ENCODE data around the gene LRRC28. TPM values are rescaled to one million over a fixed set of nuclear protein-coding genes. Genes with fewer than 3 reads are reported as not detected.

The LRRC28 gene
- total and polyA plus RNA-seq, 5 donors = 13.7 to 30.9 (median 30.5) TPM

DNA sequence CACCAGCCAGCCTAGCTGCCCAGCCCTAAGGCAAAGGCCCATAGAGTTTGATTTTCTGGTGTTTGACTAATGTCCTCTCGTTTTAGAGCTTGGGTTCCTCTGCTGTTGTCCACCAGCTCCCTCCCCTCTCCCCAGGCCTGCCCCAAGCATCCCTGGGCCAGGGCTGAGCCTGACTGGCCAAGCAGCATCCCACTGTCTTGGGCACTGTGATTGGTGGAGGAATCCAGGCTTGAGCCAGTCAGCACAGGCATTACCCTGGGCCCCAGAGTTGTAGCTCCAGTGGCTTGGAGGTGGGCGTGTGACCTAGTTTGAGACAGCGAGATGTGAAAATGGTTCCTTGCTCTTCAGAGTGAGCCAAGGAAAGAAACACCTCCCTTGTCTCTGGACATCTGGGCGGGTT lies 159.2 kb downstream of the LRRC28 start:
- no peaks in the 10 kb centered on the region for H3K27me3 ChIP-seq (ENCODE audit: control insufficient read depth, insufficient read depth)
- DNase-seq (peak in 1 of 3 donors; percentile 29), ATAC-seq (no peak)
- intact Hi-C loops (cut with DNase I) = no loop called here
- no peaks in the 10 kb centered on the region for H3K9me3 ChIP-seq (ENCODE audit: control insufficient read depth, low read length)
- H3K4me1 ChIP-seq (ENCODE audit: control insufficient read depth, insufficient read depth, low read length) = peaks cover 10% of the 10 kb centered on the region
- no peak overlapping the region for H3K27ac ChIP-seq (ENCODE audit: low read length)
- H3K4me3 ChIP-seq (ENCODE audit: low read length) = no peak overlapping the region
- 94% methylated on average over 4 of the region's 4 CpGs for WGBS

DNA sequence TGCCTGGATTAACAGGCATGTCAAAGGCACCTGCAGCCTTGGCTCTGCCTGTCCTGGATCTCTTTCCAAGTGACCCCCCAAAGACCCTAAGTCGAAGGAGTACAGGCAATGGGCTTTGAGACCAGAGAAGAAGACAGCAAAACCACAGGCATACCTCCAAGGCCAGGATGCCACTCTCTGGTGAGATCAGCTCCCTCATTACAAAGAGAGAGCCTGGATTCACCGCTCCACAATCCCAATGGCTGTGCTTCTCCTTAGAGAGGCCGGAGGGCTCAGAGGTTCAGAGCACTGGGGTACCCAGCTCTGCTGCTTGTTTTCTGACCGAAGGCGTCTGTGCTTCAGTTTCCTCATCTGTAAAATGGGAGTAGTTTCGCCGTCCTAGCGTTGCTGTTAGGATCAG lies 160.0 kb downstream of the LRRC28 start:
- H3K27ac ChIP-seq (ENCODE audit: low read length) = no peak overlapping the region
- no peak overlapping the region for H3K4me3 ChIP-seq (ENCODE audit: low read length)
- no peaks in the 10 kb centered on the region for H3K27me3 ChIP-seq (ENCODE audit: control insufficient read depth, insufficient read depth)
- intact Hi-C loops (cut with DNase I) = no loop called here
- 98% methylated on average over 8 of the region's 8 CpGs for WGBS
- ATAC-seq (no peak), DNase-seq (peak in 1 of 3 donors; percentile 20)
- H3K4me1 ChIP-seq (ENCODE audit: control insufficient read depth, insufficient read depth, low read length) = peaks cover 10% of the 10 kb centered on the region
- no peaks in the 10 kb centered on the region for H3K9me3 ChIP-seq (ENCODE audit: control insufficient read depth, low read length)

DNA sequence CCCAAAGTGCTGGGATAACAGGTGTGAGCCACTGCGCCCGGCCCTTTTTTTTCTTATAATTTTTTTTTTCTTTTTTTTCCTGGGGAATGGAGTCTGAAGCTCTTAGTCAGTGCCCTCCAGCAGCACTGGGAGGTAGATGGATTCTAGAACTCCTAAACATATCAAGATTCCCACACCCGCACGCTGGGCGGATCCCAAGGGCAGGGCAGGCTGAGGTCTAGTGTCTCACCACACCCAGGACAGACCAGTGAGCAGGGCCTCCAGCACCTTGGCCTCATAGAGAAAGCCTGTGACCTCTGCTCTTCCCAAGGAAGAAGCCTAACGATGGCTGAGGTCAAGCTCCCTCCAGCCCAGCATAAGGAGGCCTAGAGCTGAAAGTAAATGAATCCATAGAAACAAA lies 160.8 kb downstream of the LRRC28 start:
- Histone ChIP-seq H3K27me3 (ENCODE audit: control insufficient read depth, insufficient read depth) (no peaks in the 10 kb centered on the region), H3K9me3 (ENCODE audit: control insufficient read depth, low read length) (no peaks in the 10 kb centered on the region), H3K27ac (ENCODE audit: low read length) (no peak overlapping the region), H3K4me3 (ENCODE audit: low read length) (no peak overlapping the region), H3K4me1 (ENCODE audit: control insufficient read depth, insufficient read depth, low read length) (peaks cover 10% of the 10 kb centered on the region)
- WGBS = 99% methylated on average over 6 of the region's 6 CpGs
- peak in 1 of 3 donors; percentile 37 for DNase-seq
- intact Hi-C loops (cut with DNase I) = no loop called here
- no peak for ATAC-seq

DNA sequence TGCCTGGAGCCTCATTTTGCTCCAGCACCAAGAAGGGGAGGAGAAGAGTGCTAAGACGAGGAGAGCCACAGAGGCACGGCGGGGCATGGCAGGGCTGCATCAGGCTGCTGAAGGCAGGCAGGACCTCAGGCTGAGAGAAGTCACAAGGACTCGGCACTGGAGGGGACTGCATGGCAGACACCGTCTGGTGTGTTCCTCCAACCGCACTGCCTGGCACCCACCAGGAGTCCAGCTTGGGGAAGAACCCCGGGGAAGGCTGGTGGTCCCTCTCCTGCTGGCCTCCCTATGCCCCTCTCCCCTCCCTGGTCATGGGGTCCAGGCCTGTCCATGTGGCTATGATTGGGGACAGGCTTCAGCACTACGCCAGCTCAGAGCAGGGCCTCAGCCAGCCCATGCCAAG lies 161.3 kb downstream of the LRRC28 start:
- Histone ChIP-seq H3K4me1 (ENCODE audit: control insufficient read depth, insufficient read depth, low read length) (peaks cover 10% of the 10 kb centered on the region), H3K9me3 (ENCODE audit: control insufficient read depth, low read length) (no peaks in the 10 kb centered on the region), H3K27ac (ENCODE audit: low read length) (no peak overlapping the region), H3K4me3 (ENCODE audit: low read length) (no peak overlapping the region), H3K27me3 (ENCODE audit: control insufficient read depth, insufficient read depth) (no peaks in the 10 kb centered on the region)
- 95% methylated on average over 8 of the region's 8 CpGs for WGBS
- ATAC-seq (no peak), DNase-seq (peak in 1 of 3 donors; percentile 26)
- intact Hi-C loops (cut with DNase I) = no loop called here

GRCh38 chr15:99413955-99414754 lies 162.9 kb downstream of the LRRC28 start:
- DNase-seq (peak in 2 of 3 donors; percentile 21 to 44), ATAC-seq (no peak)
- no peaks in the 10 kb centered on the region for H3K27me3 ChIP-seq (ENCODE audit: control insufficient read depth, insufficient read depth)
- no peaks in the 10 kb centered on the region for H3K9me3 ChIP-seq (ENCODE audit: control insufficient read depth, low read length)
- H3K4me3 ChIP-seq (ENCODE audit: low read length) = no peak overlapping the region
- WGBS = 91% methylated on average over 21 of the region's 21 CpGs
- no peak overlapping the region for H3K27ac ChIP-seq (ENCODE audit: low read length)
- no peaks in the 10 kb centered on the region for H3K4me1 ChIP-seq (ENCODE audit: control insufficient read depth, insufficient read depth, low read length)
- intact Hi-C loops (cut with DNase I) = no loop called here

DNA sequence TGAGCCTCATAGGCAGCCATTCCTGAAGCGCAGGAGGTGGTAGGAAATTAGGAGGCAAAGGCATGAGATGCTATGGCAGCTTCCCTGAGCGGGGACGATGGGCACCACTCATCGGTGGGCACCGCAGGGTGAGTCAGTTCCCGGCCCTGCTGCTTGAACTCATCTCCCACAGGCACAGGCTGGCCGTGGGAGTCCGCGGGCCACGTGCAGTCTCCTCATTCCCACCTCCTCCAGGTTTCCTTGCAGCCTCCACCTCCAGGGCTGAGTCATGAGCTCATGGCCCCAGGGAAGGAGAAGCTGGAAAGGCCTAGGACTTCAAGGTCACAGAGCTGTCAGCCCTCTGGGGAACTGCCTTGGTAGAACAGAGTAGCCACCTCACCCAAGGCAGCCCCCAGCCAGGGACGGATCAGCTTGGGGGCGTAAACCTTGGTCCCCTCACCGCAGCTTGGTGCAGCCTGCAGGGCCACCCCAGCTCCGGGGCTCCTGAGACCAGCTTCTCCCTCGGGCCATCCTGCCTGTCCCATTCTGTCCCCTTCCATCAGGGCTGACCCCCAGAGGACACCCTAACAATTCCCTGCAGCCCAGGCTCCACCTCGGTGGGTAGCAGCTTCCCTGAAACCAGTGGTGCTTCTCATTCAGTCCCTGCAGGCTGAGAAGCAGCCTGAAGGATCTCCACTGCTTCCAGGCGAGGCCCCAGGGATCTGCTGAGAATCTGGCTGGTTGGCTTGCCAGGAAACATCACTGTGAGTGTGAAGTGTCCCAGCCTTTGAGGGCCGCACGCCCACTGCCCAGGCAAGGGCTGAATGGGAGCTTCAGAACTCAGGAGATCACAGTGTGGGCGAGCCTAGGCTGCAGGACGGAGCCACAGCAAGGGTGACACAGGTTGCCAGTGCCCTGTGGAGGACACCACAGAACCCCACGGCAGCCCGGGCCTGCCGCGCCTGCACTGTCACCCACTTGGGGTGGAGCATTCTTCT lies 163.8 kb downstream of the LRRC28 start:
- ATAC-seq = peak; percentile 26 to 36
- H3K4me1 ChIP-seq (ENCODE audit: control insufficient read depth, insufficient read depth, low read length) = no peaks in the 10 kb centered on the region

GRCh38 chr15:99416191-99417188 lies 165.2 kb downstream of the LRRC28 start:
- Histone ChIP-seq H3K27me3 (ENCODE audit: control insufficient read depth, insufficient read depth) (no peaks in the 10 kb centered on the region), H3K27ac (ENCODE audit: low read length) (no peak overlapping the region), H3K4me1 (ENCODE audit: control insufficient read depth, insufficient read depth, low read length) (no peaks in the 10 kb centered on the region), H3K9me3 (ENCODE audit: control insufficient read depth, low read length) (no peaks in the 10 kb centered on the region), H3K4me3 (ENCODE audit: low read length) (no peak overlapping the region)
- DNase-seq = peak in 2 of 3 donors; percentile 67
- peak in 1 of 2 donors; percentile 59 for ATAC-seq
- WGBS = 76% methylated on average over 19 of the region's 19 CpGs
- intact Hi-C loops (cut with DNase I) = no loop called here

More for the DNA sequence above, 163.8 kb downstream of the LRRC28 start:
- peak in 2 of 3 donors; percentile 36 to 53 for DNase-seq
- Histone ChIP-seq H3K27ac (ENCODE audit: low read length) (no peak overlapping the region), H3K4me3 (ENCODE audit: low read length) (no peak overlapping the region), H3K9me3 (ENCODE audit: control insufficient read depth, low read length) (no peaks in the 10 kb centered on the region), H3K27me3 (ENCODE audit: control insufficient read depth, insufficient read depth) (no peaks in the 10 kb centered on the region)
- WGBS = 88% methylated on average over 25 of the region's 25 CpGs
- intact Hi-C loops (cut with DNase I) = no loop called here

GRCh38 chr15:99421172-99421656 lies 169.9 kb downstream of the LRRC28 start:
- ATAC-seq (no peak), DNase-seq (no peak)
- peaks cover 10% of the 10 kb centered on the region for H3K4me1 ChIP-seq (ENCODE audit: control insufficient read depth, insufficient read depth, low read length)
- no peak overlapping the region for H3K27ac ChIP-seq (ENCODE audit: low read length)
- H3K4me3 ChIP-seq (ENCODE audit: low read length) = no peak overlapping the region
- intact Hi-C loops (cut with DNase I) = loop anchor here in 2 of 4 donors (10.0 kb wide), 1 partner anchor 144 kb away; the partner anchor contains the start of gene MEF2A (in 2 of the 2)
- H3K27me3 ChIP-seq (ENCODE audit: control insufficient read depth, insufficient read depth) = no peaks in the 10 kb centered on the region
- H3K9me3 ChIP-seq (ENCODE audit: control insufficient read depth, low read length) = no peaks in the 10 kb centered on the region
- WGBS = 50% methylated on average over 6 of the region's 6 CpGs

- no peak overlapping the region for H3K4me3 ChIP-seq (ENCODE audit: low read length)
- no peak overlapping the region for H3K27ac ChIP-seq (ENCODE audit: low read length)
- ATAC-seq = no peak
- H3K27me3 ChIP-seq (ENCODE audit: control insufficient read depth, insufficient read depth) = no peaks in the 10 kb centered on the region
- no peak for DNase-seq
- 96% methylated on average over 1 of the region's 1 CpG for WGBS
- no peaks in the 10 kb centered on the region for H3K9me3 ChIP-seq (ENCODE audit: control insufficient read depth, low read length)
- intact Hi-C loops (cut with DNase I) = loop anchor here in 2 of 4 donors (10.0 kb wide), 1 partner anchor 143 kb away; the partner anchor contains the start of gene MEF2A (in 2 of the 2)
- peaks cover 10% of the 10 kb centered on the region for H3K4me1 ChIP-seq (ENCODE audit: control insufficient read depth, insufficient read depth, low read length)
These were observed 170.5 kb downstream of the LRRC28 start for GRCh38 chr15:99421758-99422157.

Measured in right cardiac atrium (tissue), 5 donors.